GM19397 (cell line): Measurements from ENCODE around the gene KCTD17.

Source experiments
- ATAC-seq: cut with Tn5 transposase; IDR thresholded peaks from one replicate; pipeline ENCODE4 v1.9.1; 2021; ENCODE audit warnings: mild to moderate bottlenecking, moderate library complexity; ENCODE audit not compliant: unreplicated experiment

The KCTD17 gene

GRCh38 chr22:37100589-37101127 lies 49.1 kb downstream of the KCTD17 start:
- ATAC-seq = no peak

- no peak for ATAC-seq
Observed at GRCh38 chr22:37101311-37102066, 49.9 kb downstream of the KCTD17 start.

GRCh38 chr22:37103151-37103550 lies 51.6 kb downstream of the KCTD17 start:
- no peak for ATAC-seq

GRCh38 chr22:37103656-37104452 lies 52.3 kb downstream of the KCTD17 start:
- no peak for ATAC-seq

GRCh38 chr22:37105154-37105553 lies 53.6 kb downstream of the KCTD17 start:
- no peak for ATAC-seq

- ATAC-seq = no peak
Observed at GRCh38 chr22:37105990-37106389, 54.4 kb downstream of the KCTD17 start.

GRCh38 chr22:37107816-37108621 lies 56.5 kb downstream of the KCTD17 start:
- no peak for ATAC-seq

- ATAC-seq = no peak
Observed at GRCh38 chr22:37109242-37109917, 57.8 kb downstream of the KCTD17 start, which contains the start of gene TMPRSS6. Gene TMPRSS6, minus strand, starts transcription at chr22:37109713. Its CDS starts 6,296 bp downstream, at chr22:37103417.

GRCh38 chr22:37111156-37111717 lies 59.7 kb downstream of the KCTD17 start:
- ATAC-seq = no peak

- ATAC-seq = no peak
Observed at GRCh38 chr22:37112084-37112728, 60.7 kb downstream of the KCTD17 start.
